GM20431 (cell line): ENCODE data around the gene MACROD2.
"Not testable (repeated sequence)": the region's sequence is repeated elsewhere in the genome, so short reads cannot be mapped to it uniquely, and the experiment has no call there.

Experiments
- in situ Hi-C: fragments of 300-500 bp; cut with MseI, MboI; formaldehyde crosslinking; loops from one replicate; pipeline ENCODE4 v1.15.0; 2020; ENCODE audit warnings: low sequenced_read_pairs; ENCODE audit not compliant: unreplicated experiment

MACROD2 gene

DNA sequence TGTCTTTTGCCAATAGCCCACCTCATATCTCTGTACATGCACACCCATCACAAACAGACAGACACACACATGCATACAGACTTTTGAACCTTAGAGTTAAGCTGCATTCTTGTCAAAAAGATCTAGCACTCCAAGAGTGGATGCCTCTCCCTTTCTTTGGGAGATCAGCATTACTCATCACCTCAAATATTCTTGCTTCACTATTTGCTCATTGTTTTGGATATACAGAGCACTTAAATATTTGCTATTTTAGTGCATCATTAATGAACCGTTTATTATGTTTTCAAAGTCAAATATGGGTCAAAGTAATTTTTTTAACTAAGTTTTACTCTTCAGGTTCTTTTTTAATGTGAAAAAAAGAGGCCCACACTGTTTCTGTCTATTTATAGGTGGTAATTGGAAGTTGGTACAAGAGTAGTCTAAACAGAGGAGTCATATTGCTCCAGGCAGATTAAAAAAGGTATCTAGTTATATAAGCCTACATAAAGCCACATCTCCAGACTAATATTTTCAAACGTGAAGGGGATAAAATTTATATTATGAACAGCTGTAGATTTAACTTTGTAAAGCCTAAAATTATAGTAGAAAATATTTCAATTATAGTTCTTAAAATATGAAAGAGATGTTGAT lies 239.5 kb downstream of the MACROD2 start:
- in situ Hi-C loops = no loop called here

DNA sequence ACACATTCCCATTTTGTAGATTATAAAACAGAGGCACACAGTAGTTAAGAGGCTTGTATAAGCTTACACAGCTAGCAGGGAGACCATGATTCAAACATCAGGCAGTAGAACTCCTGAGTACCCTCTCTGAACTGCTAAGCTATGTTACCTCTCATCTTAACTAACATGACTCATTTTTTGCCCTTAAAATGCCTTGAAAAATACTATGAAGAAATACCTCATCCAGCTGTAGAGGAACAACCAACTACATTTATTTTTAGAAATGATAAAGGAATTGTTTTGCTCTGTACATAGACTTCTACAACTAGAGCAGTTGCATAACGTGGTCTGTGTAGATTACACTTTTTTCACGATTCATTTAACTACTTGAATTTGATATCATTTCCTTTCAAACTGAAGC lies 240.0 kb downstream of the MACROD2 start:
- in situ Hi-C loops = no loop called here

DNA sequence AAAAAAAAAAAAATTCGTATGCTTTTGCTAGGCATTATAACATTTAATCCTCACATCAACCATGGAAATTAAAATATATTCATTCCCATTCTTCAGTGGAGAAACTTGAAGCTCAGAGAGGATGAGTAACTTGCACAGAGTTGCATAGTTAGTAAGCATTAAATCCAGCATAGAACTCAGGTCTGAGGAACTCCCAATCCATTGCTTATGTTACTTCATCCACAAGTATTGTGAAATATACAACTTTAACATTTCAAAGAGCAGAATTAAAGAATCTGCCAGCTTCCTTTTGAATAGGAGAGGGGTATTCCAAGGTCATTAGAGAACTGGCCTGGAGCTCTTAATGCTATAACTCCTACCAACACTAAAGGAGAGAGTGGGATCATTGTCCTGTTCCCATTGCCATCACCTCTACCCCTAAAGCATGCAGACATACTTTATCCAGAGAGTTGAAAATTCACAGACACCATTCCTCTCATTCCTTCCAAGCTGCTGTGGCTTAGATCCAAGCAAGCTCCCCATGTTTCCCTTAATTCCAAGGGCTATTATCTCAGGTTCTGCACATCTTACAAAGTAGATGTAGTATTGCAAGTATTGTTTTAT lies 250.2 kb downstream of the MACROD2 start:
- in situ Hi-C loops = no loop called here

DNA sequence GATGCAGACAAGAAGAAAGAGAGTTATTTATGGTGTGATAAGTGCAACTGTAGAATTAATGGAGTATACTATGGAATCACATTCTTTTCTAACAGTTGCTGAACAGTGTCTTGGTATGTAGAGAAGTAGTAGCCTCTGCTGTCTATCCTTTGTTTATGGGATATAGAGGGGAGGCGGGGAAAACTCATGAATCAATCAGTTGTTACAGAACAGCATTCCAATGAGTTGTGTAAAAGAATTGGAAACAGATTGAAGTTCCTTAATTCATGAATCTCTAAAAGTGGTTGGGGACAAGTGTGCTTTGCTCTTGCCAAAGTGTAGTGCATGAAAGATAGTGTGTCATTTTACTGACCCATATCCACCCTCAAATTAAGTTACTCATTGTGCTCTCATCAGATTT lies 264.4 kb downstream of the MACROD2 start:
- in situ Hi-C loops = no loop called here

DNA sequence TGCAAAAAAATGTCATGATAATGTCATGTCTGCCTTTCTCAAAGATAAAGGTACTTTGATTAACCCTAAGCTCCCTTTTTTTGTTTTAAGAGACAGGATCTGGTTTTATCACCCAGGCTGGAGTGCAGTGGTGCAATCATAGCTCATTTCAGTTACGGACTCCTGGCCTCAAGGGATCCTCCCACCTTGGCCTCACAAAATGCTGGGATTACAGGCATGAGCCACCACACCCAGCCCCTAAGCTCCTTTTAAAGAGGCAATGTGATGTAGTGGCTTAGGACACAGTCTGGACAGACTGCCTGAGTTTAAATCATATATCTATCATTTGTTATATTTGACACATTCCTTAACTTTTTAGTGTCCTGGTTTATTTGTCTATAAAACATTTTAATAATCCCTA lies 265.1 kb downstream of the MACROD2 start:
- in situ Hi-C loops = no loop called here

DNA sequence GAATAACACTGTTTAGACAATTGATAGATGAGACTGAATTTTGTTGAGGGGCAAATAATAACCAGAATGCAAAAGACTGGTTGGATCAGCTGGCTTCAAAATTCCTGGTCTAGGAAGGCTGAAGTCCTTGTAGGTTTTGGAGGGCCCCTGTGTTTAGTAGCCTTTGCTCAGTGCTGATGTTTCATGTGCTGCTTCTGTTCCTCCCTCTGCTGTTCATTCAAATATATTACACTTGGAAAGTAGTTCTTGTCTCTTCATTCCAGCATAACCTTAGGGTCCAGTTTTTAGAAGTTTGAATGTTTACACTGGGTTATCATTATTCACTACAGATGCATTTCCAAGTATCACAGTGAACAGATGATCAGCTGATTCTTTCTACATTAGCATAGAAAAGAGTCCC lies 269.6 kb downstream of the MACROD2 start:
- in situ Hi-C loops = no loop called here

DNA sequence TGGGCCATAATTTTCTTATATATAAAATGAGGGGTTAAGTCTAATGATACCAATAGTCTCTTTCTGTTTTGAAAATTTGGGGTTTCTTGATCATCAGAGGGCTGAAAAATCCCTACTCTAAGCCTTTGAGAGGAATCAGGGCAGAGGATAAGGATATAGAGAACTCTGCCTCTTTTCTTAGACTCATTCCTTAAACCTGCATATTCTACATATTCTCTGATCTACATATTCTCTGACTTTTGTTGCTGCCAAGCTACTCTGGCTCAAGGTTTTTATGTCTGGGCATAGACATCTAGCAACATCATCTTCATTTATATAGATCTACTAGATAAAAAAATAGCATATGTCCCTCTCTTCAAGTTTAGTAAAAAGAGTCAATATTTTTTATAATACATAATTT lies 270.9 kb downstream of the MACROD2 start:
- in situ Hi-C loops = no loop called here

DNA sequence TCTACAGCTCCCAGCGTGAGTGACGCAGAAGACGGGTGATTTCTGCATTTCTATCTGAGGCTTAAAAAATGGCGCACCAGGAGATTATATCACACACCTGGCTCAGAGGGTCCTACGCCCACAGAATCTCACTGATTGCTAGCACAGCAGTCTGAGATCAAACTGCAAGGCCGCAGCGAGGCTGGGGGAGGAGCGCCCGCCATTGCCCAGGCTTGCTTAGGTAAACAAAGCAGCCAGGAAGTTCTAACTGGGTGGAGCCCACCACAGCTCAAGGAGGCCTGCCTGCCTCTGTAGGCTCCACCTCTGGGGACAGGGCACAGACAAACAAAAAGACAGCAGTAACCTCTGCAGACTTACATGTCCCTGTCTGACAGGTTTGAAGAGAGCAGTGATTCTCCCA lies 275.4 kb downstream of the MACROD2 start:
- in situ Hi-C loops = not testable (repeated sequence)

DNA sequence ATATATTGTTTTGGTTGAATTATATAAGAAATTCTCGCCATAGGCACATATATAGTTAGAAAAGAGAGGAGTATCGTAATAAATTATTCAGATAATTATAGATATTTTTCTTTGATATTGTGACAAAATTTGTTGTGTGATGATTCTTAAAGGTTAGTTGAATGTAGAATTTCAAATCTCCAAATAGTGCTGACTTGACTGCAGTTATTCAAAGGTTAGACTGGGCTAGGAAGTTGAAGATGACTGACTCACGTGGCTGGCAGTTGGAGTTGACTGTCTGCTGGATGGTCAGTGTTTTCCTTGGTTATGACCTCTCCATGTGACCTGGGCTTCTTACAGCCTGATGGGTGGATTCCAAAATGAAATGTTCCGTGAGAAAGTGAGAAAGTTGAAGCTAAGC lies 286.8 kb downstream of the MACROD2 start:
- in situ Hi-C loops = no loop called here

DNA sequence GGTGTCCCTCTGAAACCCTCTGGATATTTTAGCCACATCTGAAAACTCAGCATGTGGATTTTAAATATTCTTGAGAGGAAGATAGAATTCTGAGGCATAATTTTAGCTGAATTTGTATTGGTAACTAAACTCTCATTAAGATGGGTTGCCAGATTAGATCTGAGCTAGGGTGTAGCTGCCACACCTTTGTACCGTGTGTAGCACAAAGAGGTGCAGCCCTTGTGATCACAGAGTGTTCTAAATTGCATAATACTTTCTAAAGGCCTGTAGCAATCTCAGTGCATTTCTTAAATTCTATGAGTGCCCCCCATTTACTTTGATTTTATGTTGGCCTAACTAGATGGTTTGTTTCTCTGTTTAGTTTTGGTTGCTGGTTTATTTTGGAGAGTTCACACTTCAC lies 289.1 kb downstream of the MACROD2 start:
- in situ Hi-C loops = no loop called here

DNA sequence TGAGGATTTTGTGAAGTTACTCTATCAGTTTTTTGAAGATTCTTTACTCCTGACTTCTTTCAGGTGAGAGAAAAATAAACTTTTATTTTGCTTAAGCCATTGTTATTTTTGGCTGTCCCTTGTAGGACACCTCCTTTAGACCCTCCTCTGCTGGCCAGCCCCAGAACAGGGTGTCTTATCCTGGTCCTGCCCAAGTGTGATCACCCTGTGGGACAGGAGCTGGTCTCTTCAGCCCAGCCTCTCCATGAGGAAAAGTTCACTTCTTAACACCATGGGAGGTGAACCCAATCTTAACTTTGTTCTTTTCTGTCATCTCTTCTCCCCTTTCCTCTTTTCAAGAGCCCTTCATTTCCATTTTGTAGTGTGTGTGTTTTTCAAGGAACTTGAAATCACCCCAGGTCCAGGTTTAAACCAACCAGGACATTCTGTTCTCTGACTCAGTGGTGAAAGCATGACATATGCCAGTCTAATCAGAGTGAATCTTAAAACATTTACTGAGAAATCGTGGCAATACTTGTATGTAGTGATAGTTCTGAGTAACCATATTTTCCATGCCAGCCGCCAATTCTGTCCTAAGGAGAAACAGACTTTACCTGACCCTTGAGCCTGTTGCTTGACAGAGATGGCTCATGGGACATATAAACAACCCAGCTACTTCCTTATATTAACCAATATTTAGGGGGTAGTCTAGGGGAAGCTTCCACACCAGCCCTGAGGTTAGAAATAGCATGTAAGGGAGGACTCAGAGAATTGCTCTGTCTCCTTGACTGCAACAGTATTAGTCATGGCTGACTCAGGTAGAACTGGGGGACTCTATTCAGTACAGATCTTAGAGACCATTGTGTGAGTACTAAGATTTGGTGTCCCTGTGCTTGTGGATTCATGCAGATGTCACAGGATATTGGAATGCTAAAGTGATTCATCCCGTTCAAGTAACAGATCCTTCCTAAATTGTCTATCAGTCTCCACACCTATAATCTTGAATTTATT lies 293.3 kb downstream of the MACROD2 start:
- in situ Hi-C loops = no loop called here

DNA sequence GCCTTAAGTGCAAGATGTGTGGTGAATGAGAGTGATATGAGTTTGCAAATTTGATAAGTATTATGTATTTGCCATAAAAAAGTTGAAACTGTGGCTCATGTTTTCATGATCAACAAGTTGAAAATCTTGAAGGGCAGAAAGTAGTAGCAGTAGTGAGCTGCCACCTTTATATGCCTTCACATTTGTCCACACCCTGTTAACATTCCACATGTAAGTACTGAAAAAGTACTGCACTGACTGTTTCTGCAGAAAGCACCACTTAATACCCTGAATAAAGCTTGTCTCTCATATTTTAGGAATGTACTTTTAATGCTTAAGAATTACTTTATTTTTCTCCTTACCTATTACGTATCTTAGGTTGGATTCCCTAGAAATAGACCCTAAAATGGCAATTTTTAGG lies 296.2 kb downstream of the MACROD2 start:
- in situ Hi-C loops = no loop called here

DNA sequence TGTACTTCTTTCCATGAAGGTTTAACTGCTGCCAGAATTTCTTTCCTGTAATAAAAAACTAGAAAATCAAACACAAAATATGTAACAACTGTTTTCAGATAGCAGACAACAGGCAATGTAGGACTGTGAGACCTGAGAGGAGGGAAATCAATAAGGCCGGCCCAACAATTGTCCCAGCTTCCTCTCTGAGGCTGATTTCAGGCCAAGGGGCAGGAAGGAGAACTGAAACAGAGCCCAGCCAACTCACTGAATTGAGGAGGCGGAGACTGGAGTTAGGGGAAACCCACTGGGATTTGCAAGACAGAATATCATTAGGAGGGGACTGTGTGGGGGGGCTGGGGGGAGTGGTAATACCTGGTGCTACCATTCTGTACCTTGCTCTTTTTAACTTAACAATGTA lies 299.9 kb downstream of the MACROD2 start:
- in situ Hi-C loops = no loop called here

DNA sequence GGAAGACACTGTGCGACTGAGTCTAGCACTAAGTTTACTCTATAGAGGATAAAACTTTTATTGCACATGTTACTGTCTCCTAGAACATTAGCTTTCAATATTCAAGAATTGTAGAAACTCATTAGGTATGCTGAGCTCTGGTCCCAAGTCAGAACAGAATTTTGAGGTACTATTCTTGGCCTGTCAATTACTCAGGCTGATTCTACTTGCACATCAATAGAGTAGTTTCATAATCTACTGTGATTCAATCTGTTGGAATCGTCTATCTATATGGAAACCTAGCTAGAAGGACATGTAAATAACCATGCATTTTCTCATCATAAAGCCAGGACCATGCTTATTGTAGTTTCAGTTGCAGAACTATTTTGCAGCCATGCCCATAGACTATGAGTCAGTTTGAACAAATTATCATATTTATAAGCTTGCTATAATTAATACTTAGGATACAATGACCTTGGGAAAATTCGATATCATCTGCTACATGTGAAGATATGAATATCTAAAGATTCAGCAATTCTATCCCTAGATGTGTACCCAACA lies 300.5 kb downstream of the MACROD2 start:
- in situ Hi-C loops = no loop called here

DNA sequence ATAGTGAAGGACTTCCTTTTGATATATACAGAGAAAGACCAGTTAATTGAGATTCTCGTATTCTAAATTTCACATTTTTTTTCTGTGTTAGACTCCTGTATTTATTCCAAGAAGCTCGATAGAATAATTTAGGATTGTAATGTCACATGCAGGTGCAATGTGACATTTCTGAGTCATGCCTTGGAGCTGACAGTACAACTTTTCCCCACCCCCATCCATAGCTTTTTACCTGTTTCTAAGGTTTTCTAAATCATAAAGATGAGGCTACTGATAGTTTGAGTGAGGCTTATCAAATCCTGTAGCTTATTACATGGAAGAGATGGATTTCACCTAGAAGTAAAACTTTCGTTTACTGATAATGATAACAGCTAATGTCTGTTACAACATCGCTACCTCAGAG lies 304.5 kb downstream of the MACROD2 start:
- in situ Hi-C loops = no loop called here

DNA sequence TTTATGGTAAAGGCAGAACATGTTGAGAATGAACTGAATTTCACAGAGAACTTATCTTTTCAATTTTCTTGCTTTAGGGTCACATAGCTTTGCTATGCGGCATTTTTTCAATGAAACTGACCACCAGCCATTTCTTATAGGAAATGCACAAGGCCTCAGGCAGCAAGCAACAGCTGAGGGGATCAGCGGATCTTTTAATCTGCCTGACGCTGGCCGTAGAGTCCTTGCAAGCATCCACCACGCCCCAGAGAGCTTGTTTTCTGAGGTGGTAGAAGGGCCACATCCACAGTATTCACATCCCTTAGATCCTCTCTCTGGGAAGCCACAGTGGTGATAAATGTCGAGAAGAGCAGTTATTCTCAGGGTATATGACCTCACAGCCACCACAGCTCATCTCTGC lies 307.8 kb downstream of the MACROD2 start:
- in situ Hi-C loops = no loop called here

DNA sequence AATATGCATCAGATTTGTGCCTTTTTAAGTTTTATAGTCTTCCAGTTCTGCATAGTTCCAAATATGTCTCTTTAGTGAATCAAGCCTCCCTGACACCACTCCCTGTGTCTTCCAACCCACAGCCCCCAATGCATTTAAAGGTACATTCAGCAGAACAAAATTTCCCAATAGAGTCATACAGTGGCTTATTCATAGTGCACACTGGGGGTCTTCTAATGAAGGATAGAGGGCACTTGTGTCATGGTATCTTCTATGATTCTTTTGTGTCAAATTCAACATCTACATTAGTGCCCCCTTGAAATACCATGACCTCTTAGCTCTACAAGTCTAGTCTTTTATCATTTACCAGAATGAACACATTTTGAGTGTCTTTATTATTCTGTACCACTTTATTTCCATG lies 308.3 kb downstream of the MACROD2 start:
- in situ Hi-C loops = no loop called here

DNA sequence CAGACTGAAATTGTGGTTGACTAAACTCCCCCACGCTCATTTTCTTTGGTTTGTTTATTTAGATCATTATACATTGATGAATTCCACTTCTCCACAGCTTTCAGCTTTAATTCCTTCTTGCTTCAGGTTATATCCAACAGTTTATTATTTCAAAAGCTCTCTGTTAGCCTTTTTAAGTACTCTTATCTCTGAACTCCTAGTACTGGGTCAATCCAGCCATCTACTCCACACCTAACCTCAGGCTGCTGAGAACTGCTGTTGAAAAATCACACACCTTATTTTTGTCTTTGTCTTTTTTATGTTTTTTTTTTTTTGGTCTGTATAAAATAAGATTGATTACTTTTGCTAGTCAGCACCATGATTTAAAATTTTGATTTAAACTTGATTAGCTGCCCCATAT lies 309.2 kb downstream of the MACROD2 start:
- in situ Hi-C loops = no loop called here

DNA sequence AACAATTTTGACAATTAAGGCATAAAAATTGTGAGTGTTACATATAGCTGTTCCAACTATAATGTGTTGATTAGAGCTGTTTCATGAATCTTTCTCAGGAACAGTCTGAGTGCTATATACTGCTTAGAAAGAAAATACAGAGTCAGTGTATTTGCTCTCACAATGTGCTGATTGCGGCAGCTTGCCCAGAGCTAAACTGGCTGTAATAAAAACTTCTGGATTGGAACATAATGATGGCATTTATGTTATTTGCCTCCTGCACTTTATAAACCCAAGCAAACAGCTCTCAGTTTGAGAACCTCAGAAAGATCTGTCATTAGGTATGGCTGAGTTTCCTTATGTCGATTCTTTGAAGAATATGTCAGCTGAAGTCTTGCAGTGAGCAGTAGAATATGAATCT lies 312.6 kb downstream of the MACROD2 start:
- in situ Hi-C loops = no loop called here

DNA sequence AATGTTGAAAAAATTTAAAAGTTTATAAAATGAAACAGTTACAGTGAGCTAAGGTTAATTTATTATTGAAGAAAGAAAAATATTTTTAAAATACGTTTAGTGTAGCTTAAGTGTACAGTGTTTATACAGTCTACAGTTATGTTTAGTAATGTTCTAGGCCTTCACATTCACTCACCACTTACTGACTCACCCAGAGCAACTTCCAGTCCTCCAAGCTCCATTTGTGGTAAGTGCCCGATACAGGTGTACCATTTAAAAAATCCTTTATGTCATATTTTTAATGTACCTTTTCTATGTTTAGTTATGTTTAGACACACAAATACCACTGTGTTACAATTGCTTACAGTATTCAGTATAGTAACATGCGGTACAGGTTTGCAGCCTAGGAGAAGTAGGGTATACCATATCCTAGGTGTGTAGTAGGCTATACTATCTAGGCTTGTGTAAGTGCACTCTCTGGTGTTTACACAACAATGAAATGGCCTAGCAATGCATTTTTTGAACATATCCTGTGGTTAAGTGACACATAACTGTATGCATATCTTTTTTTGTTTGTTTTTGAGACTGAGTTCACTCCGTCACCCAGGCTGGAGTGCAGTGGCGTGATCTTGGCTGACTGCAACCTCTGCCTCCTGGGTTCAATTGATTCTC lies 315.8 kb downstream of the MACROD2 start:
- in situ Hi-C loops = no loop called here
